Measurements from ENCODE around the gene SNTA1. TPM values are rescaled to one million over a fixed set of nuclear protein-coding genes. Genes with fewer than 3 reads are reported as not detected.

Gene SNTA1
- total and polyA plus RNA-seq, 2 of the 8 experiments (the other 6 are each of a cell fraction or from before 2014, with no cell fraction given): 4.5 to 8.0 TPM

GRCh38 chr20:33460711-33461110 is 17.1 kb upstream of the SNTA1 start:
- Histone ChIP-seq H2AK5ac (ENCODE audit: low read depth, low read length) (no peak overlapping the region), H3K14ac (ENCODE audit: insufficient read length) (no peak overlapping the region), H2AFZ (ENCODE audit: low read length) (no peak overlapping the region), H3K56ac (replicated peaks; ENCODE audit: insufficient read length, low read depth, low read length) (no peak overlapping the region), H3K27me3 (replicated peaks in 1 of 4; ENCODE audit: control insufficient read depth in 3 of 4, extremely low read depth in 1 of 4, insufficient read depth in 3 of 4, low read length in 3 of 4) (no peaks in the 10 kb centered on the region), H2BK120ac (replicated peaks; ENCODE audit: low read depth, low read length) (no peak overlapping the region), H2BK5ac (ENCODE audit: low read depth, low read length) (no peak overlapping the region), H4K20me1 (replicated peaks in 1 of 2; ENCODE audit: control insufficient read depth in 1 of 2, insufficient read depth in 2 of 2, low read length in 2 of 2) (no peaks in the 10 kb centered on the region), H3K23ac (ENCODE audit: insufficient read length) (no peak overlapping the region), H3K4ac (replicated peaks; ENCODE audit: insufficient read length, low read depth, low read length) (no peak overlapping the region), H4K8ac (ENCODE audit: extremely low read depth, insufficient read depth, low read length) (no peak overlapping the region), H3K36me3 (ENCODE audit: control insufficient read depth in 2 of 4, insufficient read depth in 4 of 4, low read length in 3 of 4) (no peaks in the 10 kb centered on the region), H3K9me3 (ENCODE audit: insufficient read depth in 2 of 2, low read depth in 1 of 2, low read length in 1 of 2) (no peaks in the 10 kb centered on the region), H2BK20ac (ENCODE audit: low read length) (no peak overlapping the region), H3K9ac (replicated peaks in 1 of 4; ENCODE audit: extremely low read depth in 1 of 4, low read depth in 3 of 4, low read length in 3 of 4) (no peak overlapping the region), H4K91ac (replicated peaks; ENCODE audit: insufficient read length, low read length) (no peak overlapping the region), H3K4me1 (replicated peaks in 1 of 4; ENCODE audit: control insufficient read depth in 3 of 4, insufficient read depth in 4 of 4, low read length in 3 of 4) (peaks cover 0 to 3% (median 0%) of the 10 kb centered on the region in 4 experiments; a peak in 2 of 7 replicates), H3K23me2 (ENCODE audit: low read depth, low read length) (no peaks in the 10 kb centered on the region), H3K27ac (ENCODE audit: low read depth, low read length) (no peak overlapping the region), H3K18ac (ENCODE audit: extremely low read depth, low read length) (no peak overlapping the region), H3K79me1 (ENCODE audit: low read depth, low read length) (no peaks in the 10 kb centered on the region), H2BK15ac (ENCODE audit: low read length) (no peak overlapping the region), H3K4me2 (ENCODE audit: insufficient read depth in 1 of 2, low read depth in 2 of 2, low read length in 2 of 2) (no peak overlapping the region), H4K5ac (ENCODE audit: insufficient read length, low read depth, low read length) (no peak overlapping the region), H3K4me3 (ENCODE audit: extremely low read depth in 1 of 4, insufficient read depth in 2 of 4, low read depth in 3 of 4, low read length in 4 of 4) (no peak overlapping the region), H3K79me2 (ENCODE audit: control insufficient read depth in 1 of 2, insufficient read depth in 2 of 2, low read length in 2 of 2) (no peaks in the 10 kb centered on the region), H2BK12ac (ENCODE audit: low read depth, low read length) (no peak overlapping the region)
- ChIA-PET CTCF (ENCODE audit: partially characterized antibody) (interaction anchor here (0.6 to 0.9 kb wide), 3 partner anchors 9 to 493 kb away, joined by 3 to 5 read pairs (median 3); no protein-coding TSS in a partner anchor), POLR2A (ENCODE audit: partially characterized antibody) (interaction anchor here (1.4 to 1.7 kb wide), 2 partner anchors 192 to 193 kb away, joined by 3 to 4 read pairs; no protein-coding TSS in a partner anchor)
- DNase-seq (ENCODE audit: low read depth in 1 of 2, low spot score in 2 of 2): no peak
- WGBS, 2 experiments (ENCODE audit: extremely low coverage in 1 of 2, insufficient coverage in 1 of 2, insufficient read length in 1 of 2, insufficient replicate concordance in 2 of 2, low coverage in 1 of 2, low lambda C conversion rate in 2 of 2, missing lambda C conversion rate in 1 of 2): 87% methylated on average over 5 of the region's 5 CpGs; no CpG with 5 or more reads in 1 of the 2 experiments
- FAIRE-seq: no peak
- TF ChIP-seq, protein P1, sequence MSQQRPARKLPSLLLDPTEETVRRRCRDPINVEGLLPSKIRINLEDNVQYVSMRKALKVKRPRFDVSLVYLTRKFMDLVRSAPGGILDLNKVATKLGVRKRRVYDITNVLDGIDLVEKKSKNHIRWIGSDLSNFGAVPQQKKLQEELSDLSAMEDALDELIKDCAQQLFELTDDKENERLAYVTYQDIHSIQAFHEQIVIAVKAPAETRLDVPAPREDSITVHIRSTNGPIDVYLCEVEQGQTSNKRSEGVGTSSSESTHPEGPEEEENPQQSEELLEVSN (IDR thresholded peaks at IDR 0.05): no peak

All from H1 (cell line).